ENCODE measurements around the gene ATOH1.

DNA sequence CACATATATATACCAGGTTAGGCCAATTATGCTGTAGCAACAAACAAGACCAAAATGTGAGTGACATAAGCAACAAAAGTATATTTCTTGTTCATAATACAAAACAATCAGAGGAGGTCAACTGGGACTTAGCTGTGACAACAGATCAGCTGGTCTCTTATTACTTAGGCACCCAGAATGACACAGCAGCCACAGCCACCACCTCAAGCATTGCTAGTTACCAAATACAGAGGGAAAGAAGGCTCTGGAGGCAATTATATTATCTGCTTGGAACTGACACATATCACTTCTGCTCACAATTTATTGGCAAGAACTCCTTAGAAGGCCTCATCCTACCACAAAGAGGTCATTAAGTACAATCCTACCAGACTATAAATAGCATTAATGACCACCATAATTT, 15.2 kb downstream of the ATOH1 start:
- TF ChIP-seq, protein P1, sequence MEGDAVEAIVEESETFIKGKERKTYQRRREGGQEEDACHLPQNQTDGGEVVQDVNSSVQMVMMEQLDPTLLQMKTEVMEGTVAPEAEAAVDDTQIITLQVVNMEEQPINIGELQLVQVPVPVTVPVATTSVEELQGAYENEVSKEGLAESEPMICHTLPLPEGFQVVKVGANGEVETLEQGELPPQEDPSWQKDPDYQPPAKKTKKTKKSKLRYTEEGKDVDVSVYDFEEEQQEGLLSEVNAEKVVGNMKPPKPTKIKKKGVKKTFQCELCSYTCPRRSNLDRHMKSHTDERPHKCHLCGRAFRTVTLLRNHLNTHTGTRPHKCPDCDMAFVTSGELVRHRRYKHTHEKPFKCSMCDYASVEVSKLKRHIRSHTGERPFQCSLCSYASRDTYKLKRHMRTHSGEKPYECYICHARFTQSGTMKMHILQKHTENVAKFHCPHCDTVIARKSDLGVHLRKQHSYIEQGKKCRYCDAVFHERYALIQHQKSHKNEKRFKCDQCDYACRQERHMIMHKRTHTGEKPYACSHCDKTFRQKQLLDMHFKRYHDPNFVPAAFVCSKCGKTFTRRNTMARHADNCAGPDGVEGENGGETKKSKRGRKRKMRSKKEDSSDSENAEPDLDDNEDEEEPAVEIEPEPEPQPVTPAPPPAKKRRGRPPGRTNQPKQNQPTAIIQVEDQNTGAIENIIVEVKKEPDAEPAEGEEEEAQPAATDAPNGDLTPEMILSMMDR (IDR thresholded peaks at IDR 0.05), result no peak
- TF ChIP-seq EP300 (IDR thresholded peaks at IDR 0.05) (no peak), POLR2A (IDR thresholded peaks at IDR 0.05) (no peak)
